HepG2 (cell line): ENCODE data around the gene DST. TPM values are rescaled to one million over a fixed set of nuclear protein-coding genes. Genes with fewer than 3 reads are reported as not detected.

ENCODE experiments used
- CREM ChIP-seq, 2 experiments: sonication (generic) in 1 of 2; formaldehyde crosslinking in 1 of 2; IDR thresholded peaks; 2 replicates each; pipeline versions ENCODE4 v1.4.0 to v1.6.1; 2016 to 2020; ENCODE audit warnings: antibody characterized with exemption in 1 of 2, mild to moderate bottlenecking in 1 of 2, missing genetic modification reagents in 1 of 2
- ELF3 ChIP-seq: IDR thresholded peaks from 2 replicates; pipeline ENCODE4 v1.6.1; 2016; ENCODE audit warnings: missing genetic modification reagents, missing compliant biosample characterization
- FOXC1 ChIP-seq: sonication (generic); formaldehyde crosslinking; IDR thresholded peaks from 2 replicates; pipeline ENCODE4 v1.8.0; 2022; ENCODE audit warnings: mild to moderate bottlenecking, missing genetic modification reagents, borderline replicate concordance
- KDM5A ChIP-seq: fragments of 200-600 bp; sonication (generic); IDR thresholded peaks from 2 replicates; pipeline ENCODE4 v1.7.0; 2018; ENCODE audit warnings: antibody characterized with exemption, mild to moderate bottlenecking, low read length, borderline replicate concordance
- MAFK ChIP-seq, 2 experiments: IDR thresholded peaks in 1 of 2; conservative IDR thresholded peaks in 1 of 2; 2 replicates each; pipeline ENCODE4 v1.6.1; 2011; ENCODE audit warnings: improper control_type of control experiment in 2 of 2, low read length in 2 of 2
- NCOA5 ChIP-seq: sonication (generic); formaldehyde crosslinking; IDR thresholded peaks from 2 replicates; pipeline ENCODE4 v1.4.0; 2020; ENCODE audit warnings: missing genetic modification reagents
- ZNF136 ChIP-seq: sonication (generic); formaldehyde crosslinking; IDR thresholded peaks from 2 replicates; pipeline ENCODE4 v1.8.1; 2022; ENCODE audit warnings: low read depth, mild to moderate bottlenecking, moderate library complexity, missing genetic modification reagents
- ZNF138 ChIP-seq: sonication (generic); formaldehyde crosslinking; IDR thresholded peaks from 2 replicates; pipeline ENCODE4 v1.5.0; 2020; ENCODE audit warnings: mild to moderate bottlenecking, low read depth, missing genetic modification reagents
- ZNF24 ChIP-seq: fragments of 450-650 bp; IDR thresholded peaks from 2 replicates; pipeline ENCODE4 v1.6.1; 2017; ENCODE audit warnings: antibody characterized with exemption, mild to moderate bottlenecking
- ZNF432 ChIP-seq: sonication (generic); formaldehyde crosslinking; IDR thresholded peaks from 2 replicates; pipeline ENCODE4 v1.5.0; 2020; ENCODE audit warnings: missing genetic modification reagents, mild to moderate bottlenecking, borderline replicate concordance
- ZZZ3 ChIP-seq: sonication (generic); formaldehyde crosslinking; IDR thresholded peaks from 2 replicates; pipeline ENCODE4 v1.4.0; 2020; ENCODE audit warnings: missing genetic modification reagents, mild to moderate bottlenecking, borderline replicate concordance
- polyA plus RNA-seq, 8 experiments: library from polyadenylated mRNA; depleted of rRNA in 3 of 8; stranded (reverse) in 7 of 8; unstranded in 1 of 8; fragments of >200 nt; fragmentation: Illumina TruSeq in 4 of 8; extraction: Trizol in 4 of 8; gene quantifications; 2 replicates each; pipeline versions ENCODE4 v1.2.1 to v1.2.3, GENCODE V29; 2011 to 2016; ENCODE audit warnings: low read depth in 4 of 8, missing spikeins in 1 of 8, mixed read lengths in 1 of 8; ENCODE audit not compliant: insufficient read depth in 1 of 8
- total RNA-seq, 5 experiments: library from RNA; depleted of rRNA; stranded (reverse); fragments of >200 nt; fragmentation: Illumina TruSeq; extraction: Trizol; gene quantifications; 2 replicates each; pipeline ENCODE4 v1.2.3, GENCODE V29; 2016; ENCODE audit warnings: low read depth in 1 of 5
- TF ChIP-seq, protein P1 (sequence below): sonication (generic); formaldehyde crosslinking; IDR thresholded peaks from 2 replicates; pipeline ENCODE4 v1.5.0; 2020; ENCODE audit warnings: mild to moderate bottlenecking, missing genetic modification reagents
- TF ChIP-seq, protein P2 (sequence below): IDR thresholded peaks from 2 replicates; pipeline ENCODE4 v1.6.1; 2016
- TF ChIP-seq, protein P3 (sequence below), 2 experiments: sonication (generic) in 1 of 2; formaldehyde crosslinking in 1 of 2; IDR thresholded peaks; 2 replicates each; pipeline versions ENCODE4 v1.4.0 to v1.6.1; 2016 to 2020; ENCODE audit warnings: borderline replicate concordance in 1 of 2, low read depth in 1 of 2, mild to moderate bottlenecking in 1 of 2, missing genetic modification reagents in 1 of 2
- TF ChIP-seq, protein P4 (sequence below): sonication (generic); formaldehyde crosslinking; IDR thresholded peaks from 2 replicates; pipeline ENCODE4 v1.4.0; 2020; ENCODE audit warnings: missing genetic modification reagents, mild to moderate bottlenecking, borderline replicate concordance
- TF ChIP-seq, protein P5 (sequence below): sonication (generic); formaldehyde crosslinking; IDR thresholded peaks from 2 replicates; pipeline ENCODE4 v1.5.0; 2020; ENCODE audit warnings: missing genetic modification reagents

Gene DST
- total and polyA plus RNA-seq, 2 of the 13 experiments (the other 11 are each of a cell fraction or from before 2014, with no cell fraction given) = 64.4 to 89.0 TPM

DNA sequence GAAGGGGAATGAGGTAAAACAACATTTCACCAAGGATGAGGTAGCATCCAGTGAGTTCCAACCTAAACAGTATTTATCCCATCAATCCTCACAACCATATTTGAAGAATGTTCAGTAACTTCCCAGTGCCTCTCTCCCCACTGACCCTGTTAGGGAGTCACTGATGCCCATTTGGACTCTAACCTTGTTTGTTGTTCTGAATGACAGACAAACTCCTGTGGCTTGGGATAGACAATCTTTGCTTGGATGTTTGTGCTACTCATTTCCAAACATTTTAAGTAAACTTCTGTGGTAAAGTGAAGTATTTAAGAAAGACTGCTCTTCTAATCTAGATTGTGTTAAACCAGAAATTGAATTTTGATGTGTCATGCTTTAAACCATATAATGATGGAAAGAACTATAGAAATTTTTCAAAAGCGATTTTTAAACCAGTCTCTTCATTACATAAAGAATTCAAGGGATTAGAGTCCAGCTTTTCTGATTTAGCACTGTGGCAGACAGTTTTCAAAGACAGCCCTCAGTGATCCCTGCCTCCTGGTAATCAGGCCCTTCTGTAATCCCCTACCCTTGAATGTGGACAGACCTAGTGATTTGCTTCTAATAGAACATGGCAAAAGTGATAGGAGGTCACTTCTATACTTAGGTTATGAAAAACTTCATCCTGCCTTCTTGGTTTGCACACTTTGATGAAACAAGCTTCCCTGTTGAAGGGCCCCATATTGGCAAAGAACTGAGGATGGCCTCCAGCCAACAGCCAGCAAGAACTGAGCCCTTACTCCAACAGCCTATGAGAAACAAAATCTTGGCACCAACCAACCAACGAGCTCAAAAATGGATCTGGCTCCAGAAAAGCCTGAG is 191.6 kb downstream of the DST start (continued):
- TF ChIP-seq, protein P1, sequence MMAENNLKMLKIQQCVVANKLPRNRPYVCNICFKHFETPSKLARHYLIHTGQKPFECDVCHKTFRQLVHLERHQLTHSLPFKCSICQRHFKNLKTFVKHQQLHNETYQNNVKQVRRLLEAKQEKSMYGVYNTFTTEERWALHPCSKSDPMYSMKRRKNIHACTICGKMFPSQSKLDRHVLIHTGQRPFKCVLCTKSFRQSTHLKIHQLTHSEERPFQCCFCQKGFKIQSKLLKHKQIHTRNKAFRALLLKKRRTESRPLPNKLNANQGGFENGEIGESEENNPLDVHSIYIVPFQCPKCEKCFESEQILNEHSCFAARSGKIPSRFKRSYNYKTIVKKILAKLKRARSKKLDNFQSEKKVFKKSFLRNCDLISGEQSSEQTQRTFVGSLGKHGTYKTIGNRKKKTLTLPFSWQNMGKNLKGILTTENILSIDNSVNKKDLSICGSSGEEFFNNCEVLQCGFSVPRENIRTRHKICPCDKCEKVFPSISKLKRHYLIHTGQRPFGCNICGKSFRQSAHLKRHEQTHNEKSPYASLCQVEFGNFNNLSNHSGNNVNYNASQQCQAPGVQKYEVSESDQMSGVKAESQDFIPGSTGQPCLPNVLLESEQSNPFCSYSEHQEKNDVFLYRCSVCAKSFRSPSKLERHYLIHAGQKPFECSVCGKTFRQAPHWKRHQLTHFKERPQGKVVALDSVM (CRISPR knock-in tag) = no peak
- TF ChIP-seq, protein P2, sequence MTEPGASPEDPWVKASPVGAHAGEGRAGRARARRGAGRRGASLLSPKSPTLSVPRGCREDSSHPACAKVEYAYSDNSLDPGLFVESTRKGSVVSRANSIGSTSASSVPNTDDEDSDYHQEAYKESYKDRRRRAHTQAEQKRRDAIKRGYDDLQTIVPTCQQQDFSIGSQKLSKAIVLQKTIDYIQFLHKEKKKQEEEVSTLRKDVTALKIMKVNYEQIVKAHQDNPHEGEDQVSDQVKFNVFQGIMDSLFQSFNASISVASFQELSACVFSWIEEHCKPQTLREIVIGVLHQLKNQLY = no peak
- TF ChIP-seq NCOA5 (CRISPR knock-in tag) = no peak
- TF ChIP-seq, protein P3, sequence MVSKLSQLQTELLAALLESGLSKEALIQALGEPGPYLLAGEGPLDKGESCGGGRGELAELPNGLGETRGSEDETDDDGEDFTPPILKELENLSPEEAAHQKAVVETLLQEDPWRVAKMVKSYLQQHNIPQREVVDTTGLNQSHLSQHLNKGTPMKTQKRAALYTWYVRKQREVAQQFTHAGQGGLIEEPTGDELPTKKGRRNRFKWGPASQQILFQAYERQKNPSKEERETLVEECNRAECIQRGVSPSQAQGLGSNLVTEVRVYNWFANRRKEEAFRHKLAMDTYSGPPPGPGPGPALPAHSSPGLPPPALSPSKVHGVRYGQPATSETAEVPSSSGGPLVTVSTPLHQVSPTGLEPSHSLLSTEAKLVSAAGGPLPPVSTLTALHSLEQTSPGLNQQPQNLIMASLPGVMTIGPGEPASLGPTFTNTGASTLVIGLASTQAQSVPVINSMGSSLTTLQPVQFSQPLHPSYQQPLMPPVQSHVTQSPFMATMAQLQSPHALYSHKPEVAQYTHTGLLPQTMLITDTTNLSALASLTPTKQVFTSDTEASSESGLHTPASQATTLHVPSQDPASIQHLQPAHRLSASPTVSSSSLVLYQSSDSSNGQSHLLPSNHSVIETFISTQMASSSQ (IDR thresholded peaks at IDR 0.05; ENCODE audit: low read depth) = no peak
- TF ChIP-seq, protein P3 (CRISPR knock-in tag; IDR thresholded peaks at IDR 0.05; ENCODE audit: borderline replicate concordance) = no peak
- TF ChIP-seq, protein P4, sequence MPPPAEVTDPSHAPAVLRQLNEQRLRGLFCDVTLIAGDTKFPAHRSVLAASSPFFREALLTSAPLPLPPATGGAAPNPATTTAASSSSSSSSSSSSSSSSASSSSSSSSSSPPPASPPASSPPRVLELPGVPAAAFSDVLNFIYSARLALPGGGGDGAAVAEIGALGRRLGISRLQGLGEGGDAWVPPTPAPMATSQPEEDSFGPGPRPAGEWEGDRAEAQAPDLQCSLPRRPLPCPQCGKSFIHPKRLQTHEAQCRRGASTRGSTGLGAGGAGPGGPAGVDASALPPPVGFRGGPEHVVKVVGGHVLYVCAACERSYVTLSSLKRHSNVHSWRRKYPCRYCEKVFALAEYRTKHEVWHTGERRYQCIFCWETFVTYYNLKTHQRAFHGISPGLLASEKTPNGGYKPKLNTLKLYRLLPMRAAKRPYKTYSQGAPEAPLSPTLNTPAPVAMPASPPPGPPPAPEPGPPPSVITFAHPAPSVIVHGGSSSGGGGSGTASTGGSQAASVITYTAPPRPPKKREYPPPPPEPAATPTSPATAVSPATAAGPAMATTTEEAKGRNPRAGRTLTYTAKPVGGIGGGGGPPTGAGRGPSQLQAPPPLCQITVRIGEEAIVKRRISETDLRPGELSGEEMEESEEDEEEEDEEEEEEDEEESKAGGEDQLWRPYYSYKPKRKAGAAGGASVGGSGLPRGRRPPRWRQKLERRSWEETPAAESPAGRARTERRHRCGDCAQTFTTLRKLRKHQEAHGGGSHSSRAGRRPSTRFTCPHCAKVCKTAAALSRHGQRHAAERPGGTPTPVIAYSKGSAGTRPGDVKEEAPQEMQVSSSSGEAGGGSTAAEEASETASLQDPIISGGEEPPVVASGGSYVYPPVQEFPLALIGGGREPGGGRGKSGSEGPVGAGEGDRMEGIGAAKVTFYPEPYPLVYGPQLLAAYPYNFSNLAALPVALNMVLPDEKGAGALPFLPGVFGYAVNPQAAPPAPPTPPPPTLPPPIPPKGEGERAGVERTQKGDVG = no peak
- peak; percentile 48; the same call in 1 of the 2 replicates for TF ChIP-seq ELF3 (CRISPR knock-in tag)
- no peak for TF ChIP-seq CREM (IDR thresholded peaks at IDR 0.05)
- no peak for TF ChIP-seq CREM (CRISPR knock-in tag; IDR thresholded peaks at IDR 0.05)
- no peak for TF ChIP-seq KDM5A
- TF ChIP-seq MAFK (conservative IDR thresholded peaks at IDR 0.05 in 1 of 2, IDR thresholded peaks at IDR 0.05 in 1 of 2; ENCODE audit: low read length in 2 of 2) = peak in 1 of 2 experiments; percentile 20; a peak in 1 of 4 replicates
- no peak for TF ChIP-seq ZZZ3 (CRISPR knock-in tag)
- no peak for TF ChIP-seq FOXC1 (CRISPR knock-in tag)
- TF ChIP-seq ZNF138 (CRISPR knock-in tag) = no peak
- TF ChIP-seq ZNF24 = no peak
- TF ChIP-seq ZNF432 (CRISPR knock-in tag) = no peak
- no peak for TF ChIP-seq ZNF136 (CRISPR knock-in tag)
- TF ChIP-seq, protein P5, sequence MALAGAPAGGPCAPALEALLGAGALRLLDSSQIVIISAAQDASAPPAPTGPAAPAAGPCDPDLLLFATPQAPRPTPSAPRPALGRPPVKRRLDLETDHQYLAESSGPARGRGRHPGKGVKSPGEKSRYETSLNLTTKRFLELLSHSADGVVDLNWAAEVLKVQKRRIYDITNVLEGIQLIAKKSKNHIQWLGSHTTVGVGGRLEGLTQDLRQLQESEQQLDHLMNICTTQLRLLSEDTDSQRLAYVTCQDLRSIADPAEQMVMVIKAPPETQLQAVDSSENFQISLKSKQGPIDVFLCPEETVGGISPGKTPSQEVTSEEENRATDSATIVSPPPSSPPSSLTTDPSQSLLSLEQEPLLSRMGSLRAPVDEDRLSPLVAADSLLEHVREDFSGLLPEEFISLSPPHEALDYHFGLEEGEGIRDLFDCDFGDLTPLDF (CRISPR knock-in tag) = no peak
